Breast epithelium (tissue), 4 donors: ENCODE results near the gene MYLK. TPM values are rescaled to one million over a fixed set of nuclear protein-coding genes. Genes with fewer than 3 reads are reported as not detected.

ENCODE experiments used
- DNase-seq, 2 donors: peaks; one replicate each; pipeline ENCODE4 v3.0.0-alpha.2; 2019; ENCODE audit warnings: low spot score in 2 of 2
- H3K27ac ChIP-seq, 2 donors: fragments of 200-600 bp; sonication (generic) in 1 of 2; one replicate each; pipeline ENCODE4 v1.5.1; 2016 to 2019; ENCODE audit warnings: mild to moderate bottlenecking in 1 of 2
- H3K27me3 ChIP-seq, 2 donors: fragments of 200-600 bp; sonication (generic) in 1 of 2; one replicate each; pipeline versions ENCODE4 v1.5.1 to v1.6.0; 2017 to 2019; ENCODE audit warnings: control low read depth in 1 of 2, mild to moderate bottlenecking in 1 of 2
- H3K36me3 ChIP-seq: fragments of 200-600 bp; one replicate; pipeline ENCODE4 v1.5.1; 2019
- H3K4me1 ChIP-seq, 2 donors: fragments of 200-600 bp; sonication (generic); one replicate each; pipeline ENCODE4 v1.5.1; 2016 to 2019; ENCODE audit warnings: control low read depth in 1 of 2
- H3K4me3 ChIP-seq, 3 donors: fragments of 200-600 bp; sonication (generic); 1 replicate in 2 of 3; 2 replicates in 1 of 3; pipeline ENCODE4 v1.5.1; 2016 to 2019; ENCODE audit warnings: mild to moderate bottlenecking in 3 of 3, moderate library complexity in 2 of 3
- H3K9me3 ChIP-seq, 2 donors: fragments of 200-600 bp; sonication (generic) in 1 of 2; one replicate each; pipeline ENCODE4 v1.5.1; 2016 to 2019; ENCODE audit warnings: control low read depth in 1 of 2
- CTCF ChIP-seq, 3 donors: fragments of 450-650 bp; IDR thresholded peaks; one replicate each; pipeline ENCODE4 v1.5.1; 2016 to 2017; ENCODE audit warnings: antibody characterized with exemption in 3 of 3, mild to moderate bottlenecking in 3 of 3, moderate library complexity in 3 of 3
- POLR2A ChIP-seq: fragments of 450-650 bp; IDR thresholded peaks from one replicate; pipeline ENCODE4 v1.6.1; 2016; ENCODE audit warnings: antibody characterized with exemption, mild to moderate bottlenecking, moderate library complexity
- POLR2AphosphoS5 ChIP-seq, 3 donors: sonication (generic); formaldehyde crosslinking; IDR thresholded peaks; one replicate each; pipeline ENCODE4 v1.6.1; 2017; ENCODE audit warnings: antibody characterized with exemption in 3 of 3
- intact Hi-C: fragments of 100-400 bp; cut with DNase I; formaldehyde crosslinking; loops from one replicate; pipeline ENCODE4 v1.15.1; 2023; ENCODE audit warnings: low total_unique reads
- total RNA-seq, 3 donors: library from RNA; depleted of rRNA; stranded (reverse); fragments of >200 nt; gene quantifications; one replicate each; pipeline ENCODE4 v1.1.0, GENCODE V29; 2016

MYLK gene
- total RNA-seq, 3 donors from 2014 or later = 87.2 to 188 (median 181) TPM

GRCh38 chr3:123651449-123652341 lies 232.4 kb downstream of the MYLK start:
- Histone ChIP-seq H3K27ac (peak overlapping the region; percentile 9 to 10), H3K4me1 (peaks cover 0 to 16% of the 10 kb centered on the region in 2 donors), H3K36me3 (no peaks in the 10 kb centered on the region), H3K4me3 (no peak overlapping the region), H3K9me3 (no peaks in the 10 kb centered on the region), H3K27me3 (no peaks in the 10 kb centered on the region)
- DNase-seq = no peak
- intact Hi-C loops = loop anchor here (5.0 kb wide), 1 partner anchor 141 kb away; no protein-coding TSS in a partner anchor
- TF ChIP-seq POLR2A (no peak), POLR2AphosphoS5 (IDR thresholded peaks at IDR 0.05) (no peak), CTCF (IDR thresholded peaks at IDR 0.05) (no peak)

- TF ChIP-seq POLR2AphosphoS5 (IDR thresholded peaks at IDR 0.05) = no peak
- TF ChIP-seq POLR2A = no peak
- TF ChIP-seq CTCF (IDR thresholded peaks at IDR 0.05) = no peak
- intact Hi-C loops = loop anchor here (5.0 kb wide), 1 partner anchor 142 kb away; no protein-coding TSS in a partner anchor
- no peak for DNase-seq
- Histone ChIP-seq H3K4me1 (peaks cover 0 to 16% of the 10 kb centered on the region in 2 donors), H3K9me3 (no peaks in the 10 kb centered on the region), H3K27ac (no peak overlapping the region), H3K36me3 (no peaks in the 10 kb centered on the region), H3K4me3 (no peak overlapping the region), H3K27me3 (no peaks in the 10 kb centered on the region)
Observed at GRCh38 chr3:123650101-123650500, 234.0 kb downstream of the MYLK start.

- Histone ChIP-seq H3K27ac (no peak overlapping the region), H3K27me3 (no peaks in the 10 kb centered on the region), H3K4me3 (no peak overlapping the region), H3K9me3 (no peaks in the 10 kb centered on the region), H3K4me1 (peaks cover 0 to 15% of the 10 kb centered on the region in 2 donors), H3K36me3 (no peaks in the 10 kb centered on the region)
- intact Hi-C loops = loop anchor here (10.0 kb wide), 1 partner anchor 56 kb away; no protein-coding TSS in a partner anchor
- TF ChIP-seq CTCF (IDR thresholded peaks at IDR 0.05) = no peak
- no peak for TF ChIP-seq POLR2AphosphoS5 (IDR thresholded peaks at IDR 0.05)
- TF ChIP-seq POLR2A = no peak
- DNase-seq = no peak
Observed at GRCh38 chr3:123648696-123649405, 235.3 kb downstream of the MYLK start.

- Histone ChIP-seq H3K27me3 (no peaks in the 10 kb centered on the region), H3K9me3 (no peaks in the 10 kb centered on the region), H3K27ac (peak overlapping the region in 1 of 2 donors; percentile 28), H3K4me3 (no peak overlapping the region), H3K36me3 (no peaks in the 10 kb centered on the region), H3K4me1 (no peaks in the 10 kb centered on the region)
- intact Hi-C loops = loop anchor here (10.0 kb wide), 1 partner anchor 60 kb away; no protein-coding TSS in a partner anchor
- peak in 1 of 2 donors; percentile 55 for DNase-seq
- TF ChIP-seq CTCF (IDR thresholded peaks at IDR 0.05) (no peak), POLR2AphosphoS5 (IDR thresholded peaks at IDR 0.05) (no peak), POLR2A (no peak)
Observed at GRCh38 chr3:123644358-123644757, 239.8 kb downstream of the MYLK start.
